Embryonic facial prominence (tissue), 1 donor: Measurements from ENCODE around the gene CREB5.

ENCODE experiments used
- DNase-seq: peaks from one replicate; pipeline ENCODE4 v3.0.0-alpha.2; 2016; ENCODE audit errors: extremely low spot score

The CREB5 gene

GRCh38 chr7:28479507-28479947 lies 67.2 kb downstream of the CREB5 start:
- DNase-seq, result no peak

- DNase-seq, result no peak
Measured at GRCh38 chr7:28480595-28480994, 68.3 kb downstream of the CREB5 start.

- peak; percentile 87 for DNase-seq
Measured at GRCh38 chr7:28481091-28481926, 69.0 kb downstream of the CREB5 start.

GRCh38 chr7:28483112-28483511 lies 70.8 kb downstream of the CREB5 start:
- no peak for DNase-seq

- DNase-seq, result no peak
Measured at GRCh38 chr7:28483908-28484605, 71.7 kb downstream of the CREB5 start.

- DNase-seq, result no peak
Measured at GRCh38 chr7:28484606-28484935, 72.3 kb downstream of the CREB5 start.

- DNase-seq, result no peak
Measured at GRCh38 chr7:28487487-28487886, 75.2 kb downstream of the CREB5 start.

GRCh38 chr7:28488061-28488791 lies 75.9 kb downstream of the CREB5 start:
- DNase-seq, result no peak

- no peak for DNase-seq
Measured at GRCh38 chr7:28490831-28491230, 78.5 kb downstream of the CREB5 start.

- DNase-seq, result no peak
Measured at GRCh38 chr7:28493477-28493876, 81.2 kb downstream of the CREB5 start.

- DNase-seq, result no peak
Measured at GRCh38 chr7:28497009-28497408, 84.7 kb downstream of the CREB5 start.

- DNase-seq, result no peak
Measured at GRCh38 chr7:28498636-28499035, 86.3 kb downstream of the CREB5 start.

GRCh38 chr7:28500138-28500537 lies 87.8 kb downstream of the CREB5 start:
- no peak for DNase-seq

GRCh38 chr7:28502408-28502807 lies 90.1 kb downstream of the CREB5 start:
- no peak for DNase-seq

GRCh38 chr7:28503396-28503795 lies 91.1 kb downstream of the CREB5 start:
- no peak for DNase-seq

GRCh38 chr7:28505014-28505413 lies 92.7 kb downstream of the CREB5 start:
- DNase-seq, result no peak

- DNase-seq, result no peak
Measured at GRCh38 chr7:28505867-28506266, 93.5 kb downstream of the CREB5 start.

- no peak for DNase-seq
Measured at GRCh38 chr7:28507525-28508282, 95.4 kb downstream of the CREB5 start.

- no peak for DNase-seq
Measured at GRCh38 chr7:28509251-28510025, 97.1 kb downstream of the CREB5 start.

GRCh38 chr7:28510026-28510369 lies 97.7 kb downstream of the CREB5 start:
- no peak for DNase-seq
